Fibroblast of villous mesenchyme (primary cell): ENCODE measurements around the gene DONSON. TPM values are rescaled to one million over a fixed set of nuclear protein-coding genes. Genes with fewer than 3 reads are reported as not detected.

Experiments used
- DNase-seq: peaks from one replicate; pipeline ENCODE4 v3.0.0-alpha.2; 2010; ENCODE audit warnings: low read depth
- H3K4me3 ChIP-seq: 2 replicates; pipeline ENCODE4 v1.5.1; 2011; ENCODE audit warnings: low read depth, mild to moderate bottlenecking, low read length
- CTCF ChIP-seq: IDR thresholded peaks from 2 replicates; pipeline ENCODE4 v1.5.1; 2012; ENCODE audit warnings: low read depth, mild to moderate bottlenecking, low read length; ENCODE audit not compliant: insufficient read depth
- total RNA-seq: library from RNA; depleted of rRNA; stranded (reverse); fragments of >200 nt; gene quantifications from 2 replicates; pipeline ENCODE4 v1.2.3, GENCODE V29; 2012

Gene DONSON
- total RNA-seq, 1 donor, result 38.0 TPM

- TF ChIP-seq CTCF, result no peak
Measured at GRCh38 chr21:33611006-33611744, 22.7 kb upstream of the DONSON start.

DNA sequence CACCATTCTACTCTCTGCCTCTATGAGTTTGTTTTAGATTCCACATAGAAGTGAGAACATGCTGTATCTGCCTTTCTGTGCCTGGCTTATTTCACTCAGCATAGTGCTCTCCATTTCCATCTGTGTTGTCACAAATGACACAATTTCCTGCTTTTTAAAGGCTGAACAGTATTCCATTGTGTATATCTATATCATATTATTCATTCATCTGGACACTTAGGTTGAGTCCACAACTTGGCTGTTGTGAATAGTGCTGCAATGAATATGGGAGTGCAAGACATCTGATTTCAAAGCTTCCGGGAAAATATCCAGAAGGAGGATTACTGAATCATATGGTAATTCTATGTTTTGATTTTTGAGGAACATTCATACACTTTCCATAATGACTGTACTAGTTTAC, 20.1 kb upstream of the DONSON start:
- DNase-seq, result peak; percentile 30
- H3K4me3 ChIP-seq, result no peak overlapping the region
- TF ChIP-seq CTCF, result no peak

More at GRCh38 chr21:33611006-33611744, 22.7 kb upstream of the DONSON start:
- no peak for DNase-seq
- H3K4me3 ChIP-seq, result no peak overlapping the region

DNA sequence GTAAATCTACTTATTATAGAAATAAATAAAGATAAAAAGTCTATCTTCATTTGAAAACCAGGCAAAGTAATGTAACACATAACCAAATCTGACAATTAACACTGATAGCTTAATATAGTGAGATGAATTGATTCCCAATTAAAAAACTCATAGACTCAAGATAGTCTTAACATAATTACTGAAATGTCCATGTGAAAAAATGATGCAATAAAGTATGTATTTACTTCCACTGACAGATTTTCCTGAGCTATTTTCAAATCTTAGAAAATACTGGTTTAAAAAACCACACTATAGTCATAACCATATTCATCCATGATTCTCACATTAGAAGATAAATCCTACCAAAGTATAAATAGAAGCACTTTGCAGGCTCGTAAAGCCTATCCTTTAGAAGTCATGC, 9.6 kb upstream of the DONSON start:
- no peak for TF ChIP-seq CTCF
- no peak overlapping the region for H3K4me3 ChIP-seq
- DNase-seq, result no peak

DNA sequence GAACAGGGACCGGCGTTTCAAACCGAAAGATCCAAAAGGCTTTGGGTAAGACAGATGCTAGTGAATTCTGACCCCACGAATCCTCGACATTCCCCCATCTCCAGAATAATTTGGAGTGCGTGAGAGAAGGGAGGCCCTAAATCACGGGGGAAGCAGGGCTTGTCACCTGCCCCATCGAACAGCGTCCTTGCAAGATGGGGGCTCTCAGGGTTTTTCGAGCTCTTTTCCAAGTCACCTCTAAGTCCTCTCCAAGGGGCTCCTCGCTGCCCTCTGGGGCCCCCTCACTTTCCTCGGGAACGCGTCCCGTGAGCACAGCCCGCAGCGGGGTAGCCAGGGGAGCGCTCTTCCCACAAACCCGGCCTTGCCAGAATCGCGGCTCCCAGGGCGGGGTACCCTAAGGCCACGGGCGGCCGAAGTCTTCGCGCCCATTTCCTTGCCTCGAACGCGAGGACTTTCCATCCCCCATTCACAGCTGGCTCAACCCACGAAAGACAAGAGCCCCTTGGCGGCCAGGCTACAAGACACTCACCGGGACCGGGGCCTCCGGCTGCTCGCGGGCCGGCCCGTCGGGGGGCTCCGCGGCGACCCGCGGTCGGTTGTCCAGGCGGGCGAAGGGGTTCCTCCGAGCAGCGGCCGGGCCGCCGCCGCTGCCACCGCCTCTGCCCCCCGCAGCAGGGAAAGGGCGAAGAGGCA, 546 bp downstream of the DONSON start:
- peak overlapping the region; percentile 90 for H3K4me3 ChIP-seq
- peak; percentile 47 for DNase-seq
- TF ChIP-seq CTCF, result no peak

- no peak for DNase-seq
- H3K4me3 ChIP-seq, result peak overlapping the region; percentile 90
Measured at GRCh38 chr21:33586927-33587326, 1.6 kb downstream of the DONSON start.

DNA sequence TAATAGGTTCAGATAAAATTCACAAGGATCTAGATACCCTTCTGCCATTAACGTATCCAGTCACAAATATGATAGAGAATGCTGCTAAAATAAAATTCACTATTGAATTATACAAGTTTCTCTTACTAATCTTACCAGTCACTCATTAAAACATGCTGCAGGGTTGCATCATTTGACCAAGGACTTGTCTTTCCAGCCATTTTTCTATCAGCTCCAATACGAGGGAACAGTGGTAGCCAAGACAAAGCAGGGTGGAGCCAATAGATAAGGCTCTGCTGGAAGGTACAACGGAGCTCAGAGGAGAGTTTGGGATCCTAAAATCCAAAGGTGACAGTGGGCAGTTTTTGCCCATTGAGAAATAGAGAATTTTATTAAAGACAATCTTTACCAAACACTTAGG, 4.0 kb downstream of the DONSON start:
- H3K4me3 ChIP-seq, result no peak overlapping the region
- no peak for DNase-seq
- no peak for TF ChIP-seq CTCF

More at GRCh38 chr21:33586927-33587326, 1.6 kb downstream of the DONSON start:
- no peak for TF ChIP-seq CTCF
